22Rv1 (cell line): ENCODE results near the gene SGCG.

Experiments used
- H3K27ac ChIP-seq: fragments of 450-650 bp; 2 replicates; pipeline ENCODE4 v1.5.1; 2017
- CTCF ChIP-seq: fragments of 450-650 bp; IDR thresholded peaks from 2 replicates; pipeline ENCODE4 v1.5.1; 2017; ENCODE audit warnings: mild to moderate bottlenecking
- ZFX ChIP-seq: fragments of 450-650 bp; IDR thresholded peaks from 2 replicates; pipeline ENCODE4 v1.6.1; 2017; ENCODE audit warnings: antibody characterized with exemption, borderline replicate concordance

SGCG gene

GRCh38 chr13:23147827-23148226 is 33.0 kb upstream of the SGCG start:
- H3K27ac ChIP-seq, result no peak overlapping the region
- TF ChIP-seq ZFX (no peak), CTCF (no peak)

GRCh38 chr13:23157781-23158180 is 23.0 kb upstream of the SGCG start:
- no peak for TF ChIP-seq CTCF
- no peak for TF ChIP-seq ZFX

GRCh38 chr13:23159205-23159759 is 21.5 kb upstream of the SGCG start:
- TF ChIP-seq CTCF, result peak; percentile 77
- TF ChIP-seq ZFX, result no peak
- no peak overlapping the region for H3K27ac ChIP-seq

More at GRCh38 chr13:23157781-23158180, 23.0 kb upstream of the SGCG start:
- no peak overlapping the region for H3K27ac ChIP-seq

- no peak overlapping the region for H3K27ac ChIP-seq
- no peak for TF ChIP-seq CTCF
Observed at GRCh38 chr13:23159760-23160637, 20.8 kb upstream of the SGCG start.

GRCh38 chr13:23160638-23161480 is 19.9 kb upstream of the SGCG start:
- 0 out of 2 replicates have a peak, but pooled peaks have one; percentile 15 for TF ChIP-seq CTCF
- TF ChIP-seq ZFX, result no peak
- H3K27ac ChIP-seq, result no peak overlapping the region

- no peak for TF ChIP-seq CTCF
- H3K27ac ChIP-seq, result no peak overlapping the region
Observed at GRCh38 chr13:23161481-23161825, 19.3 kb upstream of the SGCG start.
